ENCODE data around the gene POLE.

POLE gene

DNA sequence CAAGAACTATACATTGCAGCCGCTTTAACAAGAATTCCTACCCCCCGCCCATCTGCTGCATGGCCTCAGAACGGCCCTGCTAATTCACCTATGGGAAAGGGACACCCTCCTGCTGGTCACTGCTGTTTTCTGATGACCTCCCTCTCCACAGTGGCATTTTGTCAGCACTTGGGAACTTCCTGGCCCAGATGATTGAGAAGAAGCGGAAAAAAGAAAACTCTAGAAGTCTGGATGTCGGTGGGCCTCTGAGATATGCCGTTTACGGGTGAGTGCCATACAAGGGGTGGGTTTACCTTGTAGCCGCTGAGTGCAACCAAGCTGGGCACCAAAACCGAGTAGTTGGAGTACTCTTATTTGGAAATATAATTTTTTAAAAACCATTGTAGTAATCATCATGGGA lies 3.0 kb upstream of the POLE start:
- H3K4me3 ChIP-seq (ENCODE audit: low read length), result no peak overlapping the region
- DNase-seq (ENCODE audit: low read depth, low spot score), result no peak

DNA sequence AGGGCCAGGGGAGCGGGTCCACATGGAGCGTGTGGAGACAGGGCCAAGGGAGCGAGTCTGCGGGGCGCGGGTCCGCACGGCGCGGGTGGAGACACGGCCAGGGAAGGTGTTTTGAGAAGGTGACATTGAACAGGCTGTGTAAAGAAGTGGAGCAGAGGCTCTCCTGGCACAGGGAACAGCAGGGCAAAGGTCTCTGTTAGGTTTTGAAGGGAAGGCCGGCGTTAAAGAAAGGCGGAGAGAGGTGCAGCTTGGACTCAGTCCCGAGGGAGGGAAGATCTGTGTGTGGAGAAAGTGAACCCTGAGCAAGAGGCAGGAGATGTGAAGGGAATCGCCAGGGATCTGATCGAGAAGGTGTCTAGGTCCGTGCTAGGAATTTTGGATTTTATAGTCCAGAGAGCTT lies 2.1 kb upstream of the POLE start:
- no peak for DNase-seq (ENCODE audit: low read depth, low spot score)
- peak overlapping the region; percentile 1; the same call in 1 of the 2 replicates for H3K4me3 ChIP-seq (ENCODE audit: low read length)

DNA sequence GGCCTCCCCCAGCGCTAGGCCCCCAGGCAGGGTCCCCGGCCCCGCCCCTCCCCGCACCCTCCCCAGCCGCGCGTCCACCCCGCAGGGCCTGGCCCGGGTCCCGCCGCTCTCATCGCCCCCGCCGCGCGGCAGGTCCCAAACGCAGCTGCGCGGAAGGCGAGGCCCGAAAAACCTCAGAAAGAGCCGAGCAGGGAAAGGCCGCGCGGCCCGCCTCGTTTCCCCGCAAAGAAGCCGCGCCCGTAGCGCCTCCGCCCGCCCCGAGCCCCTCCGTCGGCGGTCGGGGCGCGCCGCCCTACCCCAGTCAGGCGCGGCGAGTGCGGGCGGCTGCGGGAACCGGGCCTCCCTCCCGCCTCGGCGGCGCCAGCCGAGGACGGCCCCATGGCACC lies 324 bp downstream of the POLE start:
- no peak for DNase-seq (ENCODE audit: low read depth, low spot score)
- H3K4me3 ChIP-seq (ENCODE audit: low read length), result peak overlapping the region; percentile 65

- H3K4me3 ChIP-seq (ENCODE audit: low read length), result peak overlapping the region; percentile 18
- DNase-seq (ENCODE audit: low read depth, low spot score), result no peak
These were observed 1.7 kb downstream of the POLE start for GRCh38 chr12:132685400-132685799.

GRCh38 chr12:132677492-132677891 lies 9.7 kb downstream of the POLE start:
- DNase-seq (ENCODE audit: low read depth, low spot score), result no peak
- H3K4me3 ChIP-seq (ENCODE audit: low read length), result no peak overlapping the region

DNA sequence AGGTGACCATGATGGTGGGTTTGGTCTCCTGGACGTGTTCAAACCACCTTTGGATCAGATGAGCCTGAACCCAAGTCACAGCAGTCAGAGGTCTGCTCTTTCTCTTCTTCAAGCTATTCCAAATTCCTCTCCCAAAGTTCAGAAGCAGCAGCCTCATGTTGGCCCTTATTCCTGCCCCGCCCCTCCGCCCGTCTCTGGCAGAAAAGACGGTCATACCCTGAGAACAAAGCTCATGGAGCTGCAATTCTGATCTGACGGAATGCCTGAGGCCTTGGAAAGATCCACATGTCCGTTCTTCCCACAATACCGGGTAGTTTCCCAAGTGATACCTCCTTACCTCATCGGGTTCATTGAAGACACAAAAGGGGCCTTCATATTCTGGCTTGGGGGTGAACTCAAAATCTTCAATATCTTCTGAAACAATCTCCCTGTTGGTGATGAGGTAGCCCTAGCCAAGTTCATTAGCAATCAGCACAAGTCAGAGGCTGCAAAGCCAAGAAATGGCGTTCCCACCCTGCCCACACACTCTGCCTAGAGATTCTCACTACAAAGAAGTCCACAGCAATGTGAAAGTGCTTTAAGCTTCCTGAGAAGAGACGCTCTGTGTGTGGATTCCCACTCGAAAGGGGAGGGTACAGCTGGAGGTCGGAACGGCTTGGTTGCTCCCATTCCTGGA lies 11.2 kb downstream of the POLE start:
- no peak for DNase-seq (ENCODE audit: low read depth, low spot score)

DNA sequence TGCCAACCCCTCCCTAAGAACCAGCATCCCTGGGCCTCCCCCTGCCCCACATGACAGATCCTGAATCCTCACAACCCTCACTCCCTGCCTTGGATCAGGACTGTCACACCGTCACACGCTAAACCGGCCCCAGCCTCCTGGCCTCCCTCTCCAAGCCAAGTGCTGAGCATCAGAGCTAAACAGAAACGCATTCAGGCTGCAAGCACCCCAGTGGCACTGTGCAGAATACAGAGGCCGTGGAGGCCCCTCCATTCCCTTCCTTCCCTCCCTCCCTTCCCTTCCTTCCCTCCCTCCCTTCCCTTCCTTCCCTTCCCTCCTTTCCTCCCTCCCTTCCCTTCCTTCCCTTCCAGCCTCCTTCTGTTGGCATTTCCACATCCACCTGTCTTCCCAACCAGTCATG lies 12.6 kb downstream of the POLE start:
- H3K4me3 ChIP-seq (ENCODE audit: low read length), result no peak overlapping the region
- DNase-seq (ENCODE audit: low read depth, low spot score), result no peak

More for the DNA sequence above, 11.2 kb downstream of the POLE start:
- no peak overlapping the region for H3K4me3 ChIP-seq (ENCODE audit: low read length)

- DNase-seq (ENCODE audit: low read depth, low spot score), result no peak
- no peak overlapping the region for H3K4me3 ChIP-seq (ENCODE audit: low read length)
These were observed 13.6 kb downstream of the POLE start for GRCh38 chr12:132673288-132674179.

DNA sequence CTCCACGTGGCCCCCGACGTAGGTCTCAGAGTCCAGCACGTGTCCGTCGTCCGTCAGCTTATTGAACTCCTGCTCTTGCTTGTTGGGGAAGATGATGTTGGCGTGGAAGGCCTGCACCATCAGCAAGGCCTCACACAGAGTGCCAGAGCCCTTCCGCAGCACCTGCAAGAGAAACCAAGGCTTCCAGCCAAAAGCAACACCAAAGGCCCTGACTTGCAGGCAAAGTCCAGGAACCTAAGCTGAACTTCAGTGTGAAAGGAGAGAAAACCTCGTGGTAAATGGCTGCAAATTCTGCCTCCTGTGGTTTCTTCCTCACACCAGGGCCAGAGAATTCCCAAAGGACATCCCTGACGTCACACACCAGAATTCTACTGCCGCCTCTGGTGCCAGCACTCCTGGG lies 14.5 kb downstream of the POLE start:
- no peak for DNase-seq (ENCODE audit: low read depth, low spot score)
- H3K4me3 ChIP-seq (ENCODE audit: low read length), result no peak overlapping the region

GRCh38 chr12:132672116-132672515 lies 15.0 kb downstream of the POLE start:
- no peak overlapping the region for H3K4me3 ChIP-seq (ENCODE audit: low read length)
- DNase-seq (ENCODE audit: low read depth, low spot score), result no peak

DNA sequence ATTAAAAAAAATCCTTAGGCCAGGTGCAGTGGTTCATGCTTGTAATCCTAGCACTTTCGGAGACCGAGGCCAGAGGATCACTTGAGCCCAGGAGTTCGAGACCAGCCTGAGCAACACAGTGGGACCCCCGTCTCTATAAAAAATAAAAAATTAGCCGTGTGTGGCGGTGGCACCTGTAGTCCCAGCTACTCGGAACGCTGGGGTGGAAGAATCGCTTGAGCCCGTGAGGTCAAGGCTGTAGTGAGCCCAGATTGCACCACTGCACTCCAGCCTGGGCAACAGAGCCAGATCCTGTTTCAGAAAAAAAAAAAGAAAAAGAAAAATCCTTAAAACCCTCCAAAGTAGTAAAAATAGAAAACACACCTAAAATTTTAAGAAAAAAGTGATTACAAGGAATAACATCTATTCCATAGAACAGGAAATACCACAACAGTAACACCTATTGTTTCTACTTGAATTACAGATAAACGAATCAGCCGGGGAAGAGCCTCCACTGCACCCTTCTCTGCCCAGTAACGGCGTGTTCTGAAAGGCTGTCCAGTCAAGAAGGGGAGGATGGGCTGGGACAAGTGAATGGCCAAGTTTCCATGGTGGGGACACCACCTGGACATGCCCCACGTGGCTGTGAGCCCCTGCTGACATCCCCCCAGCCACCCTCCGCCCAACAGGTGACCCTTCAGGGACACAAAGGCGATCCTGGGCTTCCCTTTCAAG lies 17.8 kb downstream of the POLE start:
- H3K4me3 ChIP-seq (ENCODE audit: low read length), result no peak overlapping the region
- DNase-seq (ENCODE audit: low read depth, low spot score), result no peak

GRCh38 chr12:132668191-132669088 lies 18.7 kb downstream of the POLE start:
- no peak for DNase-seq (ENCODE audit: low read depth, low spot score)
- H3K4me3 ChIP-seq (ENCODE audit: low read length), result no peak overlapping the region

DNA sequence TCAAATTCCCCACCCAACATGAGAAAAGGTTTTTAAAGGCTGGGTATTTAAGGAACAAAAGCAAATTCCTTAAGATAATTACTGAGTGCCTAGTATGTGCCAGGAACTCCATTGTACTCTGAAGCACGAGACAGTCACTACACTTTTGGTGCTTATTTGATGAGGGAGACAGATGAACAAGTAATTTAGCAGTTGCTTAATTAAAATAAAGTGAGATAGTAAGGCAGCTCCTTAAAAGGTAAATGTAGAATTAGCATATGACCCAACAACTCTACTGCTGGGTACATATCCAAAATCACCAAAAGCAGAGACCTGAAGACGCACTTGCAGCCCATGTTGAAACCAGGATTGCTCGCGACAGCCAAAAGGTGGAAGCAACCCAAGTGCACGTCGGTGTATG lies 21.3 kb downstream of the POLE start:
- no peak for DNase-seq (ENCODE audit: low read depth, low spot score)
- no peak overlapping the region for H3K4me3 ChIP-seq (ENCODE audit: low read length)

- no peak for DNase-seq (ENCODE audit: low read depth, low spot score)
- H3K4me3 ChIP-seq (ENCODE audit: low read length), result no peak overlapping the region
These were observed 22.0 kb downstream of the POLE start for GRCh38 chr12:132665149-132665491.

GRCh38 chr12:132664206-132665148 lies 22.7 kb downstream of the POLE start:
- DNase-seq (ENCODE audit: low read depth, low spot score), result no peak
- H3K4me3 ChIP-seq (ENCODE audit: low read length), result no peak overlapping the region

- peak overlapping the region; percentile 35 for H3K4me3 ChIP-seq (ENCODE audit: low read length)
- peak; percentile 86 for DNase-seq (ENCODE audit: low read depth, low spot score)
These were observed 24.0 kb downstream of the POLE start for GRCh38 chr12:132662901-132663755.

GRCh38 chr12:132661972-132662371 lies 25.2 kb downstream of the POLE start:
- no peak for DNase-seq (ENCODE audit: low read depth, low spot score)
- no peak overlapping the region for H3K4me3 ChIP-seq (ENCODE audit: low read length)
